Measurements from ENCODE around the gene CNGB1.

- TF ChIP-seq RAD21 (IDR thresholded peaks at IDR 0.05) (no peak), CTCF (IDR thresholded peaks at IDR 0.05; ENCODE audit: low read depth, low read length, missing input control) (no peak), EGR1 (IDR thresholded peaks at IDR 0.05; ENCODE audit: low read depth in 2 of 2) (no peak)
Observed at GRCh38 chr16:57915267-57915666, 55.7 kb downstream of the CNGB1 start.

Data from liver (tissue), 3 donors.